HepG2 (cell line): ENCODE measurements around the gene KMT2E. TPM values are rescaled to one million over a fixed set of nuclear protein-coding genes. Genes with fewer than 3 reads are reported as not detected.
A peak's percentile ranks its signal among the peaks of the same experiment; 100 is the strongest.

Experiments
- ATRX ChIP-seq: sonication (generic); formaldehyde crosslinking; IDR thresholded peaks from 2 replicates; pipeline ENCODE4 v1.4.0; 2020; ENCODE audit warnings: missing genetic modification reagents, borderline replicate concordance
- MIER3 ChIP-seq: IDR thresholded peaks from 2 replicates; pipeline ENCODE4 v1.6.1; 2016; ENCODE audit warnings: missing compliant biosample characterization, borderline replicate concordance
- NKX3-1 ChIP-seq: sonication (generic); formaldehyde crosslinking; IDR thresholded peaks from 2 replicates; pipeline ENCODE4 v1.5.0; 2020; ENCODE audit warnings: missing genetic modification reagents
- NR3C1 ChIP-seq: sonication (generic); formaldehyde crosslinking; IDR thresholded peaks from 2 replicates; pipeline ENCODE4 v1.4.0; 2020; ENCODE audit warnings: missing genetic modification reagents
- POLR2G ChIP-seq: fragments of 200-400 bp; formaldehyde crosslinking; IDR thresholded peaks from 2 replicates; pipeline ENCODE4 v1.6.1; 2018; ENCODE audit warnings: mild to moderate bottlenecking, low read depth, low read length, moderate library complexity
- TCF12 ChIP-seq, 2 experiments: fragments of 450-650 bp in 1 of 2; sonication (generic) in 1 of 2; formaldehyde crosslinking in 1 of 2; IDR thresholded peaks; 2 replicates each; pipeline versions ENCODE4 v1.6.1 to v1.8.0; 2017 to 2022; ENCODE audit warnings: antibody characterized with exemption in 1 of 2, mild to moderate bottlenecking in 1 of 2, missing genetic modification reagents in 1 of 2, moderate library complexity in 1 of 2
- ZNF138 ChIP-seq: sonication (generic); formaldehyde crosslinking; IDR thresholded peaks from 2 replicates; pipeline ENCODE4 v1.5.0; 2020; ENCODE audit warnings: mild to moderate bottlenecking, low read depth, missing genetic modification reagents
- ZNF382 ChIP-seq: sonication (generic); formaldehyde crosslinking; IDR thresholded peaks from 2 replicates; pipeline ENCODE4 v1.5.0; 2020; ENCODE audit warnings: missing genetic modification reagents, mild to moderate bottlenecking, borderline replicate concordance
- ZNF746 ChIP-seq: sonication (generic); formaldehyde crosslinking; IDR thresholded peaks from 2 replicates; pipeline ENCODE4 v1.8.0; 2022; ENCODE audit warnings: mild to moderate bottlenecking, missing genetic modification reagents
- ZNF761 ChIP-seq: sonication (generic); formaldehyde crosslinking; conservative IDR thresholded peaks from 2 replicates; pipeline ENCODE4 v1.4.0; 2020; ENCODE audit warnings: mild to moderate bottlenecking, missing genetic modification reagents
- polyA plus RNA-seq, 8 experiments: library from polyadenylated mRNA; depleted of rRNA in 3 of 8; stranded (reverse) in 7 of 8; unstranded in 1 of 8; fragments of >200 nt; fragmentation: Illumina TruSeq in 4 of 8; extraction: Trizol in 4 of 8; gene quantifications; 2 replicates each; pipeline versions ENCODE4 v1.2.1 to v1.2.3, GENCODE V29; 2011 to 2016; ENCODE audit warnings: low read depth in 4 of 8, missing spikeins in 1 of 8, mixed read lengths in 1 of 8; ENCODE audit not compliant: insufficient read depth in 1 of 8
- total RNA-seq, 5 experiments: library from RNA; depleted of rRNA; stranded (reverse); fragments of >200 nt; fragmentation: Illumina TruSeq; extraction: Trizol; gene quantifications; 2 replicates each; pipeline ENCODE4 v1.2.3, GENCODE V29; 2016; ENCODE audit warnings: low read depth in 1 of 5
- TF ChIP-seq, protein P1 (sequence below): sonication (generic); formaldehyde crosslinking; IDR thresholded peaks from 2 replicates; pipeline ENCODE4 v1.9.0; 2021; ENCODE audit warnings: missing genetic modification reagents, mild to moderate bottlenecking, borderline replicate concordance
- TF ChIP-seq, protein P2 (sequence below): sonication (generic); formaldehyde crosslinking; IDR thresholded peaks from 2 replicates; pipeline ENCODE4 v1.4.0; 2020; ENCODE audit warnings: mild to moderate bottlenecking, missing genetic modification reagents
- TF ChIP-seq, protein P3 (sequence below): sonication (generic); formaldehyde crosslinking; IDR thresholded peaks from 2 replicates; pipeline ENCODE4 v1.5.1; 2020; ENCODE audit warnings: mild to moderate bottlenecking, missing genetic modification reagents, borderline replicate concordance
- TF ChIP-seq, protein P4 (sequence below): sonication (generic); formaldehyde crosslinking; IDR thresholded peaks from 2 replicates; pipeline ENCODE4 v1.5.0; 2020; ENCODE audit warnings: missing genetic modification reagents
- TF ChIP-seq, protein P5 (sequence below): sonication (generic); formaldehyde crosslinking; IDR thresholded peaks from 2 replicates; pipeline ENCODE4 v1.4.0; 2020; ENCODE audit warnings: mild to moderate bottlenecking, missing genetic modification reagents

KMT2E gene
- total and polyA plus RNA-seq, 2 of the 13 experiments (the other 11 are each of a cell fraction or from before 2014, with no cell fraction given): 6.3 to 24.4 TPM

DNA sequence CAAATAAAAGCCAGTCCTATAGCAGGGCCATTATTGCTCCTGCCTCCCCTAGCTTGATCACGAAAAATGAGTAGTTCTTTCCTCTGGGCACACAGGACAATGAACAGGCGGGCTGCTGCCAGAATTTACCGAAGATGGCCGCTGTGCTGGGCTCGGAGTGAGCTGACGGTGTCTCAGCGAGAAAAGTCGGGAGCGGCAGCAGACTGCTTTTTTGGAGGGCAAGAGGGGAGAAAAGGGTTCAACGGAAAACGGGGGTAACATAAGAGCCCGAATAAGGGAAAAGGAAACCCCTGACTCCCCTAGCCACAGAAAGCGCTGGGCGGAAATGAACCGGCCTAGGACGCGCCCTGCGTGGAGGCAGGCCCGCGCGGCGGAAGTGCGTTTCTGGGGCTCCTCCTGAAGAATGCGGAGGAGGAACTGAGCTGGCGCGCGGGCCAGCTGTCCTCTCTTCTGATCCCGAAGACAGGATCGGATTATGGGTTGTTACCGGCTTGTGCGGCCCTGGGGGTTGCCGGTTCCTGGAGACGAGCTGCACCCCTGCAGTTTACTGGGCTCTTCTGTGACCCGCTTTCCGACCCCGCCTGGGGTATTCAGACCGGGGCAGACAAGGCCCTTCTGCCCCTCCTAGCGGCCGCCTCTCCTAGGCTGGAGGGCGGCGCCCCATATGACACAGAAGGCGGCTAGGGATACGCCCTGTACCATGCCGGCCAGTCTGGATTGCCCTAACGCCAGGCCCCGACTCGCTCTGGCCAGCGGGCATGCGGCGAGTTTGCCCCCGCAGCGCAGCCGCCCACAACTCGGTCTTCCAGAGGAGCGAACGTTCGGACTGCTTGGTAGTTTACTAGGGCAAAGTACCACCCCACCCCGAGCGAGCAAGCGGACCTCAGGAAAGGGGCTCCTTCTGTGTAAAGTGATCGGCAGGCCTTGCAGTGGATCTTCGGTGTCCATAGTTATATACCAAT, 30.1 kb upstream of the KMT2E start (continued):
- TF ChIP-seq ATRX: no peak
- no peak for TF ChIP-seq ZNF138 (CRISPR knock-in tag)
- TF ChIP-seq, protein P1, sequence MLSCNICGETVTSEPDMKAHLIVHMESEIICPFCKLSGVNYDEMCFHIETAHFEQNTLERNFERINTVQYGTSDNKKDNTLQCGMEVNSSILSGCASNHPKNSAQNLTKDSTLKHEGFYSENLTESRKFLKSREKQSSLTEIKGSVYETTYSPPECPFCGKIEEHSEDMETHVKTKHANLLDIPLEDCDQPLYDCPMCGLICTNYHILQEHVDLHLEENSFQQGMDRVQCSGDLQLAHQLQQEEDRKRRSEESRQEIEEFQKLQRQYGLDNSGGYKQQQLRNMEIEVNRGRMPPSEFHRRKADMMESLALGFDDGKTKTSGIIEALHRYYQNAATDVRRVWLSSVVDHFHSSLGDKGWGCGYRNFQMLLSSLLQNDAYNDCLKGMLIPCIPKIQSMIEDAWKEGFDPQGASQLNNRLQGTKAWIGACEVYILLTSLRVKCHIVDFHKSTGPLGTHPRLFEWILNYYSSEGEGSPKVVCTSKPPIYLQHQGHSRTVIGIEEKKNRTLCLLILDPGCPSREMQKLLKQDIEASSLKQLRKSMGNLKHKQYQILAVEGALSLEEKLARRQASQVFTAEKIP (CRISPR knock-in tag): no peak
- TF ChIP-seq, protein P2, sequence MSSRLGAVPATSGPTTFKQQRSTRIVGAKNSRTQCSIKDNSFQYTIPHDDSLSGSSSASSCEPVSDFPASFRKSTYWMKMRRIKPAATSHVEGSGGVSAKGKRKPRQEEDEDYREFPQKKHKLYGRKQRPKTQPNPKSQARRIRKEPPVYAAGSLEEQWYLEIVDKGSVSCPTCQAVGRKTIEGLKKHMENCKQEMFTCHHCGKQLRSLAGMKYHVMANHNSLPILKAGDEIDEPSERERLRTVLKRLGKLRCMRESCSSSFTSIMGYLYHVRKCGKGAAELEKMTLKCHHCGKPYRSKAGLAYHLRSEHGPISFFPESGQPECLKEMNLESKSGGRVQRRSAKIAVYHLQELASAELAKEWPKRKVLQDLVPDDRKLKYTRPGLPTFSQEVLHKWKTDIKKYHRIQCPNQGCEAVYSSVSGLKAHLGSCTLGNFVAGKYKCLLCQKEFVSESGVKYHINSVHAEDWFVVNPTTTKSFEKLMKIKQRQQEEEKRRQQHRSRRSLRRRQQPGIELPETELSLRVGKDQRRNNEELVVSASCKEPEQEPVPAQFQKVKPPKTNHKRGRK: peak; percentile 13; the same call in 1 of the 2 replicates
- no peak for TF ChIP-seq TCF12 (IDR thresholded peaks at IDR 0.05)
- TF ChIP-seq TCF12 (CRISPR knock-in tag; IDR thresholded peaks at IDR 0.05): 0 out of 2 replicates have a peak, but pooled peaks have one; percentile 29
- TF ChIP-seq, protein P3, sequence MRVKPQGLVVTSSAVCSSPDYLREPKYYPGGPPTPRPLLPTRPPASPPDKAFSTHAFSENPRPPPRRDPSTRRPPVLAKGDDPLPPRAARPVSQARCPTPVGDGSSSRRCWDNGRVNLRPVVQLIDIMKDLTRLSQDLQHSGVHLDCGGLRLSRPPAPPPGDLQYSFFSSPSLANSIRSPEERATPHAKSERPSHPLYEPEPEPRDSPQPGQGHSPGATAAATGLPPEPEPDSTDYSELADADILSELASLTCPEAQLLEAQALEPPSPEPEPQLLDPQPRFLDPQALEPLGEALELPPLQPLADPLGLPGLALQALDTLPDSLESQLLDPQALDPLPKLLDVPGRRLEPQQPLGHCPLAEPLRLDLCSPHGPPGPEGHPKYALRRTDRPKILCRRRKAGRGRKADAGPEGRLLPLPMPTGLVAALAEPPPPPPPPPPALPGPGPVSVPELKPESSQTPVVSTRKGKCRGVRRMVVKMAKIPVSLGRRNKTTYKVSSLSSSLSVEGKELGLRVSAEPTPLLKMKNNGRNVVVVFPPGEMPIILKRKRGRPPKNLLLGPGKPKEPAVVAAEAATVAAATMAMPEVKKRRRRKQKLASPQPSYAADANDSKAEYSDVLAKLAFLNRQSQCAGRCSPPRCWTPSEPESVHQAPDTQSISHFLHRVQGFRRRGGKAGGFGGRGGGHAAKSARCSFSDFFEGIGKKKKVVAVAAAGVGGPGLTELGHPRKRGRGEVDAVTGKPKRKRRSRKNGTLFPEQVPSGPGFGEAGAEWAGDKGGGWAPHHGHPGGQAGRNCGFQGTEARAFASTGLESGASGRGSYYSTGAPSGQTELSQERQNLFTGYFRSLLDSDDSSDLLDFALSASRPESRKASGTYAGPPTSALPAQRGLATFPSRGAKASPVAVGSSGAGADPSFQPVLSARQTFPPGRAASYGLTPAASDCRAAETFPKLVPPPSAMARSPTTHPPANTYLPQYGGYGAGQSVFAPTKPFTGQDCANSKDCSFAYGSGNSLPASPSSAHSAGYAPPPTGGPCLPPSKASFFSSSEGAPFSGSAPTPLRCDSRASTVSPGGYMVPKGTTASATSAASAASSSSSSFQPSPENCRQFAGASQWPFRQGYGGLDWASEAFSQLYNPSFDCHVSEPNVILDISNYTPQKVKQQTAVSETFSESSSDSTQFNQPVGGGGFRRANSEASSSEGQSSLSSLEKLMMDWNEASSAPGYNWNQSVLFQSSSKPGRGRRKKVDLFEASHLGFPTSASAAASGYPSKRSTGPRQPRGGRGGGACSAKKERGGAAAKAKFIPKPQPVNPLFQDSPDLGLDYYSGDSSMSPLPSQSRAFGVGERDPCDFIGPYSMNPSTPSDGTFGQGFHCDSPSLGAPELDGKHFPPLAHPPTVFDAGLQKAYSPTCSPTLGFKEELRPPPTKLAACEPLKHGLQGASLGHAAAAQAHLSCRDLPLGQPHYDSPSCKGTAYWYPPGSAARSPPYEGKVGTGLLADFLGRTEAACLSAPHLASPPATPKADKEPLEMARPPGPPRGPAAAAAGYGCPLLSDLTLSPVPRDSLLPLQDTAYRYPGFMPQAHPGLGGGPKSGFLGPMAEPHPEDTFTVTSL (CRISPR knock-in tag): no peak
- peak; percentile 93; the same call in 1 of the 2 replicates for TF ChIP-seq ZNF761
- TF ChIP-seq NR3C1 (CRISPR knock-in tag): no peak
- TF ChIP-seq, protein P4, sequence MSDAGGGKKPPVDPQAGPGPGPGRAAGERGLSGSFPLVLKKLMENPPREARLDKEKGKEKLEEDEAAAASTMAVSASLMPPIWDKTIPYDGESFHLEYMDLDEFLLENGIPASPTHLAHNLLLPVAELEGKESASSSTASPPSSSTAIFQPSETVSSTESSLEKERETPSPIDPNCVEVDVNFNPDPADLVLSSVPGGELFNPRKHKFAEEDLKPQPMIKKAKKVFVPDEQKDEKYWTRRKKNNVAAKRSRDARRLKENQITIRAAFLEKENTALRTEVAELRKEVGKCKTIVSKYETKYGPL (CRISPR knock-in tag): no peak
- no peak; the same call in 1 of the 2 replicates for TF ChIP-seq MIER3 (CRISPR knock-in tag)
- TF ChIP-seq ZNF746 (CRISPR knock-in tag): peak; percentile 53; the same call in 1 of the 2 replicates
- TF ChIP-seq, protein P5, sequence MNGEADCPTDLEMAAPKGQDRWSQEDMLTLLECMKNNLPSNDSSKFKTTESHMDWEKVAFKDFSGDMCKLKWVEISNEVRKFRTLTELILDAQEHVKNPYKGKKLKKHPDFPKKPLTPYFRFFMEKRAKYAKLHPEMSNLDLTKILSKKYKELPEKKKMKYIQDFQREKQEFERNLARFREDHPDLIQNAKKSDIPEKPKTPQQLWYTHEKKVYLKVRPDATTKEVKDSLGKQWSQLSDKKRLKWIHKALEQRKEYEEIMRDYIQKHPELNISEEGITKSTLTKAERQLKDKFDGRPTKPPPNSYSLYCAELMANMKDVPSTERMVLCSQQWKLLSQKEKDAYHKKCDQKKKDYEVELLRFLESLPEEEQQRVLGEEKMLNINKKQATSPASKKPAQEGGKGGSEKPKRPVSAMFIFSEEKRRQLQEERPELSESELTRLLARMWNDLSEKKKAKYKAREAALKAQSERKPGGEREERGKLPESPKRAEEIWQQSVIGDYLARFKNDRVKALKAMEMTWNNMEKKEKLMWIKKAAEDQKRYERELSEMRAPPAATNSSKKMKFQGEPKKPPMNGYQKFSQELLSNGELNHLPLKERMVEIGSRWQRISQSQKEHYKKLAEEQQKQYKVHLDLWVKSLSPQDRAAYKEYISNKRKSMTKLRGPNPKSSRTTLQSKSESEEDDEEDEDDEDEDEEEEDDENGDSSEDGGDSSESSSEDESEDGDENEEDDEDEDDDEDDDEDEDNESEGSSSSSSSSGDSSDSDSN (CRISPR knock-in tag): peak; percentile 89
- peak; percentile 97 for TF ChIP-seq POLR2G
- TF ChIP-seq ZNF382 (CRISPR knock-in tag): no peak
- no peak for TF ChIP-seq NKX3-1 (CRISPR knock-in tag)
